Stimulated activated CD8-positive, alpha-beta memory T cell treated with anti-CD3 and anti-CD28 coated beads, Interleukin-15, amount 100 ng/mL, for 1 hour (primary cell): Measurements from ENCODE around the gene ZNF407.

Experiments used
- DNase-seq: peaks from one replicate; pipeline ENCODE4 v3.0.0-alpha.2; 2020; ENCODE audit warnings: low read depth

Gene ZNF407

DNA sequence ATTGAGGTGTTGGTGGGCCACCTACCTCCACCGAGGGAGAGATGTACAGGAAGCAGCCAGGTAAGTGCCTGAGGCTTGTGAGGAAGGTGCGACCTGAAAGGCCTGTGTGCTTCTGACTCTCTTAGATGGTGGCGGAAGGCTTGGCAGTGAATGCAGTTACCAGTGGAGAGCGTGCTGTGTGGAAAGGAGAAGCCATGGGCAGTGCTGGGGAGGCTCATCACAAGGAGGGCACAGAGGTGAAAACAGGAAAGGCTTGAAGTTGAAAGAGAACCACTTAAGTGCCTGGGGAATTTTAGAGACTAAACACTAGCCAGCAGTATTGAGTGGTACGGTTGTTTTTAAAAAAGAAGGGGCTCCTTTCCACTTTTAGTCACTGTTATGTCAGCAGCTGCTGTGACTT is 130.9 kb downstream of the ZNF407 start:
- DNase-seq, result no peak

DNA sequence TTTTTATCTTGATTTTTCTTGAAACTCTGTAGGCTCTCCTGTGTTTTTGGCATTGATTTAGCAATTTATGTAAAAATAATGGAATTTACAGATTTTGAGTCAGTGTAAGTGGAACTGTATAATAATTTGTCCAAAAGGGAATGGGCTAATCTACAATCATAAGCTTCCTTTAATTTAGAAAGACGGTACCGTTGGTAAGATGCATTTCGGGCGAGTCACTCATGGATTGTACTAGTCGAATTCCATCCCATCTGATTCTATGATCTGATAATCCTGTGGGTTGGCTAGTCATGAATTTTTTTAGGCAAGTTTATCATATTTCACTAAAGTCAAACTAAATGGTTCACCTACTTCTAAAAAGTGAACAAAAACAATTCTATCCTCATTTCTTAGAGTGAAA is 133.4 kb downstream of the ZNF407 start:
- no peak for DNase-seq

GRCh38 chr18:74732380-74732779 is 134.7 kb downstream of the ZNF407 start:
- DNase-seq, result no peak

DNA sequence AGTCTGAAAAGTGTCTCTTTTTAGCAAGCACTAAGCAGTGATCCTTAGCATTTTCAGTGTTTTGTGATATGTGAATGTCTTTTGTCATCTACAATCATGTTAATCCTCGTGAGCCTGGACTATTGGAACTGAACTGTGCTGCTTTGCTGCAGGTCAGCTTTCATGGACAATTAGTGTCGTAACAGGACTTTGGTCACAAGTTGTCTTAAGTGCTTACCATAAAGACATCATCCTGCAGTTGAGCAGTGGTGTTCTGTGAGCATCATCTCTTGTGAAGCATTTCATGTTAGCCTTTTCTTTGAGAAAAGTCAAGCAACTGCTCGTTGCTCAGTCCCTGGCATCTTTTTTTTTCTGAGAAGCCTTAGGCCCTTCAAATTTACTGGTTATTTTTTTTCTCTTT is 135.9 kb downstream of the ZNF407 start:
- DNase-seq, result no peak

DNA sequence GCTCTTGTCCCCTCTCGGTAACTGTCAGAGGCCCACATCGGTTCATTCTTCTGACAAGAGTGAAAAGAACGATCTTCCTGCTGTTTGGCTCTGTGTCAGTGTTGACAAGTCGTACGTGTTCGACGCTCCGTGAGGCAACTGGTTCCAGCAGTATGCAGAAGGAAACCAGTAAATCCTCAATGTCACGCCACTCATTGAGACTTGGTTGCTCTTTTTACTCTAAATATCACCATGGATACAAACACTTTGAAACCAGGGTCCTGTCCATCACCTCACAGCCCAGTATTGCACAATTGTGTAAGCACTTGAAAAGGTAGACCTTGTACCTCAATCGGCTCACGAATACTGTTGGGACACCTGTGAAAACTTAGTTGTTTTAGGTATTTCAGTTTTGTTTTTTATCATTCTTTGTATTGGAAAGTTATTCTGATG is 136.4 kb downstream of the ZNF407 start:
- DNase-seq, result no peak

DNA sequence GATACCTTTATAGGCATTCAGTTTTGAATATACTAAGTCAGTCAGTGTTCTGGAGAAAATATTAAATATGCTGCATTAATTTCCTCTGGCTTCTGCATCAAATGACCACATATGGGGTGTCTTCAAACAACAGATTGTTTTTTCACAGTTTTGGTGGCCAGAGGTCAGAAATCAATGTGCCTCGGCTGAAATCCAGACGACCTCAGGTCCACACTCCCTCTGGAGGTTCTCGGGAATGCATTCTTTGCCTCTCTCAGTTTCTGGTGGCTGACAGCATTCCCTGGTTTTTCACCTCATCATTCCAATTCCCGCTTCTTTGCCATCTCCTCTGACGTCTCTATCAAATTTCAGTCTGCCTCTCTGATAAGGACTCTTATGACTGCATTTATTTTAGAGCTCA is 142.3 kb downstream of the ZNF407 start:
- no peak for DNase-seq

DNA sequence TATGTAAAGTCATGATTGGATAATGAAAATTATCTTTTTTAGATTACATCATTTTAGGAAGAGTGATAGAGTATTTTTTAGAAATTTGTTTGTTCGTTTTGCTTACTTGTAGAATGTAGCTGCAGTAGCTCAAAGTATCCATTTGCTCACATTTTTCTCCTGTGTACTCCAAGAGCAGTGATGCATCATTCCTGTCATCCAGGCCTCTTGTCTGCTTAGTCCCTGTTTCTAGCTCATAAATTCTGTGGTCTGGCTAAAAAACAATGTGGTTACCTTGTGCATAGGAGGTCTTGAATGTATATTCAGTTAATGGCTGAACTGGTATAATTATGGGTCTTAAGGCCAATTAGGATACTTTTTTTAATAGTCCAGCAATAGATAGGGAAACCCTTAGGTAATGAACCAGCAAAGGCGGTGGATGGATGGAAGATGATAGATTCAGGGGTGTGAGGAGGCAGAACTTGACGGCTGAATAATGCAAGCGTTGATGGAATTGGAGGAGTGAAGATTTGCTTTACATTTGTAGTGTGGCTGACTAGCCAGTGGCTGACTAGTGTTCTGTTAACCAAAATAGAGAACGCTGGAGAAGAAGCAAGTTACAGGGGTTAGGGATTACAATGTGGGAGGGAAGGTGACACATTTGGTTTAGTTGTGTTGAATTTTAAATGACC is 145.0 kb downstream of the ZNF407 start:
- DNase-seq, result no peak

GRCh38 chr18:74745633-74746403 is 148.1 kb downstream of the ZNF407 start:
- no peak for DNase-seq

DNA sequence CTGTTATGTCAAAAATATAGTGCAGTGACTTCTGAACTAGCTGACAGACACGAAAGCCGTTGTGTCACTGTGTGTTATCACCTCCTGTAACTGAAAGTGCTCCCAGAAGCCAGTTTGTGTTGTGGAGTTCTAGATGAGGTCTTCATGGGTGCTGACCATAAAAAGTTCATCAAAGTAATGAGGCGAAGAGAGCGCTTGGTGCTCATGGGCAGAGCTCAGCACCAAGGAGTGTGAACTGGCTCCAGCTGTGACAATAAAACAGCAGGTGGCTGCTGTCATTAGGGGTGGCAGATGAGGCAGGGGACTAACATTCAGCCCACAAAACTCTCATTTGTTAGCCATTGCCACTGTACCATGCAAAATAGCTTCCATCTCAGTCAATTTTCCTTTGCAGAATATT is 151.1 kb downstream of the ZNF407 start:
- no peak for DNase-seq

GRCh38 chr18:74758995-74759394 is 161.3 kb downstream of the ZNF407 start:
- no peak for DNase-seq

GRCh38 chr18:74760026-74760425 is 162.4 kb downstream of the ZNF407 start:
- DNase-seq, result no peak

DNA sequence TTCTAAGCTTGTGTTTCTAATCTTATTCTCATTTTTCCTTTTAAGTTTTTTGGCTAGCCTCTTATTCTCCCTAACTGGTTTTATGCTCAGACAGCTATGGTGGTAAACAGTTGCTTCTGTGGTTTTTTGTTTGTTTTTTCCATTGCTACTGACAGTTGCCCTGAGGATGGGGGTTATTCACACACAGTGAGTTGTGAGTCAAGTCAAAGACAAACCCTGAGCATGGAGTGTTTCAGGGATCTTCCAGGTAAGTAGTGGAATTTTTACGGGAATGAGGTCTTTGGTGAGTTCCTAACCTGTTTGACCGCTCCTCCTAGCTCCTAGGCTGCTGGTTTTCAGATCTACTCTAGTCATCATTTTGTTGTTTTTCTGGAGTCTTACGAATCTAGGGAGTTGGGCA is 162.8 kb downstream of the ZNF407 start:
- DNase-seq, result no peak

GRCh38 chr18:74766251-74766650 is 168.6 kb downstream of the ZNF407 start:
- DNase-seq, result no peak

- DNase-seq, result no peak
Observed at GRCh38 chr18:74768096-74768495, 170.4 kb downstream of the ZNF407 start.

GRCh38 chr18:74773171-74773624 is 175.5 kb downstream of the ZNF407 start:
- no peak for DNase-seq

- no peak for DNase-seq
Observed at GRCh38 chr18:74774486-74774885, 176.8 kb downstream of the ZNF407 start.

DNA sequence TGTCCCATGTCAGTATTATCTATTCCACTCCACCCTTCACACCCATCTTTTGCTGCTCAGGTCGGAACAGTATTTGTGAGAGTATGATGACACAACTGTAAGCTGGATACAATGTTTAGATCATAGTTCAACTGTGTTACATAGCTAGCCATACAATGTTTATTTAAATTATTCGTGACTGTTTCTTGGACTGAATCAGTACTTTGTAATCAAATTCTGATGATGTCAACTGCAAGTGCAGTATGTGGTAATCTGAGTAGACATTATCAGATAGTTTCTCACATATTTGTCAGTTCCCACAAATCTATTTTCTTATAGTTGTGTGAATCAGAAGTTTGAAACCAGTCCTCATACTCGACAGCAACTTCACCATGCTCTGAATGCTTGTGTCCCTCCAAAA is 177.6 kb downstream of the ZNF407 start:
- no peak for DNase-seq

DNA sequence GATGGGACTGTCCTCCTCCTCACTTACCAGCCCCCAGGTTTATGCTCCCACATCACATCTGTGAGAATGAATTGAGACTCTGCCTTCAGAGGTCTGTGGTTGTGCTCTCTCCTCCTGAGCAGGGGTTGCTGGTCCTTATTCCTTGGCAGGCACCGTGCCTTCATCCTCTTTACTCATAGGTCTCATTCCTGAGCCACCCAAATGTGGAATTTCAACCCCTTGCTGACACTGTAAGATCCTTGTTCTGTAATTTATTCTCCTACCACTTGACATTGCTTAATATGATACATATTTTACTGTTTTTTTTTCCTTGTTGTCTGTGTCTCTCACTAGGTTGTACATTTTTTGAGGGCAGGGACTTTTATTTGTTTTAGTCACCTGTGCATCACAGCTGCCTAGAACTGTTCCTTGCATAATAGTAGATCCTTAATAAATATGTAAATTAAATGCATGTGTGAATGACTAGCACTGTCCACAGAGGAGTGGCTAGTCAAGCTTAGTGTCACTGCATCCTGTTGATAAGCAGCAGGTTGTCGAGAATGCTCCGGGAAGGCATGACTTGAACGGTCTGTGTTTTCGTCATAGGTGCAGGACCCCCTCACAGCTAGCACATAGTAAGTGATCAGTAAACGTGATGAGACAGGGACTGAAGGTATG is 180.6 kb downstream of the ZNF407 start:
- no peak for DNase-seq

GRCh38 chr18:74784752-74785151 is 187.1 kb downstream of the ZNF407 start:
- no peak for DNase-seq

DNA sequence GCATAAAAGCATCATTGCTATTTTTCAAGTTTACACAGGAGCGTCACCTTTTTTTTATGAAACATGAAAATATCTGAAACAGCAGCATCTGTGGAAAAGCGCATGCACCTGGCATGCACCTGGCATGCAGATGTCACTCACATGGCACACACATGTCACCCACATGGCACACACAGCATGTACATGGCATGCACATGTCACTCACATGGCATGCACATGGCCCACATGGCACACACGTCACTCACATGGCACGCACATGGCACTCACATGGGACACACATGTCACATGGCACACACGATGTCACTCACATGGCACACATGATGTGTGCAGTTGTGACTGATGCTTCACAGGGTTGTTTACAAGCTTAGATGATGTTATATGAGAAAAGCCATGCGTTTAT is 188.0 kb downstream of the ZNF407 start:
- DNase-seq, result no peak

- no peak for DNase-seq
Observed at GRCh38 chr18:74788657-74789056, 191.0 kb downstream of the ZNF407 start.

DNA sequence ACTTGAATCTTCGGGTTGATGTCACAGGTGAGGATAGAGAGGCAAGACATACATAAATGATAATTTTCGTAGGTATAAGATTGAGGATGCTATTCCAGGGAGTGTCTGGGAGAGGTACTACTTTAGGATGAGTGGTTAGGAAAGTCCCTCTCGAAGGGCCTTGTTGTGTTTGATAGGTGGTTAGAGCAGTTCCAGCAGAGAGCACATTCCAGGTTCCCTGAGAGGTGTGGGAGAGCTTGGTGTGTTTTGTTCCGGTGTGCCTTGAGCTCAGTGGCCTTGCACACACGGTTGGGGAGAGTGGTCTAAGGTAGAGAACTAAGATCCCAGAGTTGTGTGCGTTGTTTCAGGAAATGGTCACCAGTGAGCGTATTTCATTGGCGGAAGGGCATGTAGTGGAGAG is 191.4 kb downstream of the ZNF407 start:
- DNase-seq, result no peak

GRCh38 chr18:74790451-74790850 is 192.8 kb downstream of the ZNF407 start:
- no peak for DNase-seq
